ENCODE data around the gene FRMPD1.

DNA sequence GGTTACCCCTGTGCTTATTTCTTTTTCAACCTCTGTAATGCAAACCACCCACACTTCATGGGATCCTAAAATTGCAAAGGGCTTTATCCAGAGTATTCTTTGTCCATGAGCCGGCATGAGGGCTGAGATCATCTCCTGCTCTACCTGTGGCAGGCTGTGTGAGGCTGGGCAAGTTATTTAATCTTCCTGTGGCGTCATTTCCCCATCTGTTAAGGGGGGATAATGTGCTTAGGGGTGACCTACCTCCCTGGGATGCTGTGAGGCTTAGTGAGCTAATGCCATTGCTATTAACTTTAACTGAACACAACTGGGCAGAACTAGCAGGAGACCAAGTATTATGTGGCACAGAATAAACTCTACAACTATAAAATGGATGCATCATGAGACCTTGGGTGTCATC is 17.0 kb downstream of the FRMPD1 start:
- TF ChIP-seq, protein P1, sequence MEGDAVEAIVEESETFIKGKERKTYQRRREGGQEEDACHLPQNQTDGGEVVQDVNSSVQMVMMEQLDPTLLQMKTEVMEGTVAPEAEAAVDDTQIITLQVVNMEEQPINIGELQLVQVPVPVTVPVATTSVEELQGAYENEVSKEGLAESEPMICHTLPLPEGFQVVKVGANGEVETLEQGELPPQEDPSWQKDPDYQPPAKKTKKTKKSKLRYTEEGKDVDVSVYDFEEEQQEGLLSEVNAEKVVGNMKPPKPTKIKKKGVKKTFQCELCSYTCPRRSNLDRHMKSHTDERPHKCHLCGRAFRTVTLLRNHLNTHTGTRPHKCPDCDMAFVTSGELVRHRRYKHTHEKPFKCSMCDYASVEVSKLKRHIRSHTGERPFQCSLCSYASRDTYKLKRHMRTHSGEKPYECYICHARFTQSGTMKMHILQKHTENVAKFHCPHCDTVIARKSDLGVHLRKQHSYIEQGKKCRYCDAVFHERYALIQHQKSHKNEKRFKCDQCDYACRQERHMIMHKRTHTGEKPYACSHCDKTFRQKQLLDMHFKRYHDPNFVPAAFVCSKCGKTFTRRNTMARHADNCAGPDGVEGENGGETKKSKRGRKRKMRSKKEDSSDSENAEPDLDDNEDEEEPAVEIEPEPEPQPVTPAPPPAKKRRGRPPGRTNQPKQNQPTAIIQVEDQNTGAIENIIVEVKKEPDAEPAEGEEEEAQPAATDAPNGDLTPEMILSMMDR (IDR thresholded peaks at IDR 0.05) = no peak
- no peak for TF ChIP-seq POLR2A (IDR thresholded peaks at IDR 0.05)

Measured in right lobe of liver (tissue), 4 donors.